CD4-positive, alpha-beta memory T cell (primary cell): Measurements from ENCODE around the gene TRAF2. TPM values are rescaled to one million over a fixed set of nuclear protein-coding genes. Genes with fewer than 3 reads are reported as not detected.
A peak's percentile ranks its signal among the peaks of the same experiment; 100 is the strongest.
"Not testable (repeated sequence)": the region's sequence is repeated elsewhere in the genome, so short reads cannot be mapped to it uniquely, and the experiment has no call there.

ENCODE experiments used
- CTCF ChIA-PET: fragments of 350-600 bp; sonication (Branson Sonifier 250); formaldehyde crosslinking; loops from one replicate; lab custom pipeline; 2021; ENCODE audit warnings: inconsistent platforms; ENCODE audit not compliant: partially characterized antibody; lab: Charles Lee
- POLR2A ChIA-PET: fragments of 350-600 bp; sonication (Branson Sonifier 250); formaldehyde crosslinking; loops from one replicate; lab custom pipeline; 2021; ENCODE audit not compliant: partially characterized antibody; lab: Charles Lee
- DNase-seq, 5 donors: peaks; one replicate each; pipeline versions ENCODE4 v3.0.0 to v3.0.0-alpha.2; 2020 to 2022; ENCODE audit warnings: mixed read lengths in 1 of 5
- H3K27ac ChIP-seq: one replicate; pipeline ENCODE4 v1.7.0; 2013; ENCODE audit warnings: low read depth, low read length
- H3K27me3 ChIP-seq: 2 replicates; pipeline ENCODE4 v1.7.0; 2013; ENCODE audit warnings: mild to moderate bottlenecking, low read length, moderate library complexity; ENCODE audit not compliant: insufficient read depth
- H3K36me3 ChIP-seq: 2 replicates; pipeline ENCODE4 v1.7.0; 2013; ENCODE audit warnings: mild to moderate bottlenecking, low read length, moderate library complexity; ENCODE audit not compliant: insufficient read depth
- H3K4me1 ChIP-seq: 2 replicates; pipeline ENCODE4 v1.7.0; 2013; ENCODE audit warnings: mild to moderate bottlenecking, low read length, moderate library complexity; ENCODE audit not compliant: insufficient read depth
- H3K4me3 ChIP-seq, 2 donors: one replicate each; pipeline ENCODE4 v1.7.0; 2013; ENCODE audit warnings: low read length in 2 of 2, mild to moderate bottlenecking in 1 of 2
- H3K9me3 ChIP-seq, 2 donors: one replicate each; pipeline ENCODE4 v1.7.0; 2013; ENCODE audit warnings: low read length in 2 of 2, control low read depth in 1 of 2; ENCODE audit not compliant: control insufficient read depth in 1 of 2
- H3K27ac Mint-ChIP-seq, 7 donors: one replicate each; pipeline ENCODE4 v1.8.0; 2020 to 2021; ENCODE audit warnings: mixed read lengths in 7 of 7, mild to moderate bottlenecking in 6 of 7, inconsistent platforms in 3 of 7, moderate library complexity in 3 of 7
- H3K27me3 Mint-ChIP-seq, 2 donors: one replicate each; pipeline ENCODE4 v1.8.0; 2020 to 2021; ENCODE audit warnings: mixed read lengths in 2 of 2
- H3K36me3 Mint-ChIP-seq, 2 donors: one replicate each; pipeline ENCODE4 v1.8.0; 2020 to 2021; ENCODE audit warnings: mixed read lengths in 2 of 2, inconsistent platforms in 1 of 2, mild to moderate bottlenecking in 1 of 2
- H3K4me1 Mint-ChIP-seq, 4 donors: one replicate each; pipeline ENCODE4 v1.8.0; 2020 to 2021; ENCODE audit warnings: mixed read lengths in 4 of 4, mild to moderate bottlenecking in 1 of 4
- H3K4me3 Mint-ChIP-seq, 8 donors: one replicate each; pipeline ENCODE4 v1.8.0; 2020 to 2021; ENCODE audit warnings: mixed read lengths in 8 of 8, mild to moderate bottlenecking in 7 of 8, moderate library complexity in 6 of 8, inconsistent platforms in 3 of 8
- H3K9me3 Mint-ChIP-seq, 8 donors: one replicate each; pipeline ENCODE4 v1.8.0; 2020 to 2021; ENCODE audit warnings: mixed read lengths in 8 of 8, mild to moderate bottlenecking in 5 of 8, inconsistent platforms in 3 of 8, moderate library complexity in 1 of 8
- intact Hi-C: fragments of 100-400 bp; cut with micrococcal nuclease; formaldehyde crosslinking; loops from one replicate; pipeline ENCODE4 v1.15.1; 2023
- polyA plus RNA-seq, 2 donors: library from polyadenylated mRNA; unstranded; fragments of 300-500 nt; fragmentation: Illumina TruSeq; gene quantifications; one replicate each; pipeline ENCODE4 v1.2.3, GENCODE V29; 2021
- total RNA-seq, 2 experiments: library from RNA; stranded (reverse); gene quantifications; one replicate each; pipeline ENCODE4 v1.2.3, GENCODE V29; 2021

The TRAF2 gene
- total and polyA plus RNA-seq, 4 experiments from 2014 or later, result 11.1 to 43.2 (median 32.7) TPM

DNA sequence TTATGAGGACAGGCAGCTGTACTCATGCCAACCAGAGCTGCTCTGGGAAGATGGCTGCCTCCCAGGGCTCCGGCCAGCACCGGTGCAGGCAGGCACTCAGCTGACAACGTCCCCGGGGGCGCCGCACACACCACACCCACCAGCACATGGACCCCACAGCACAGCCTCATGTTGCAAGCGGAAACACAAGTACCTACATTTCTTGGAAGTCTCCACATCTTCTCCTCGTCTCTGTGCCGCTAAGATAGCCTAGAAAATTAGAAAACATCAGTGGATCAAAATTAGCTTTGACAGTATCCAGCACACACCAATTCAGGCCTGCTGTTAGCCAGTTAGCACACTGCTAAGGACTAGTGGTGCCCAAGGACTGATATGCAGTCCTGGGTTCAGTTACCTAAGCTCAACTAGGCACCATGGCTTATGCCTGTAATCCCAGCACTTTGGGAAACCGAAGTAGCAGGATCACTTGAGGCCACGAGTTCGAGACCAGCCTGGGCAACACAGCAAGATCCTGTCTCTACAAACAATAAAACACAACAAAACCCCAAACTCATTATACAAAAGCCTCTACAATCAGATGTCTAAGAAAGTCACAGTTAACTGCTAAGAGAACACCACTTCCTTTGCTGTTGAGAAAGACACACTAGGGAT lies 22.6 kb upstream of the TRAF2 start:
- no peaks in the 10 kb centered on the region for H3K9me3 ChIP-seq
- H3K9me3 Mint-ChIP-seq, result no peaks in the 10 kb centered on the region
- peaks cover 2 to 23% (median 11%) of the 10 kb centered on the region in 4 donors for H3K4me1 Mint-ChIP-seq
- POLR2A ChIA-PET, result interaction anchor here (0.7 to 1.3 kb wide), 4 partner anchors 9 to 81 kb away, joined by 3 to 4 read pairs (median 4); partner anchors contain the start of genes AJM1 and FBXW5
- no peaks in the 10 kb centered on the region for H3K27me3 ChIP-seq
- H3K4me3 Mint-ChIP-seq, result peak overlapping the region in 3 of 8 donors; percentile 43 to 93 (median 68)
- DNase-seq, result no peak
- H3K4me1 ChIP-seq, result peaks cover 18% of the 10 kb centered on the region
- intact Hi-C loops, result no loop called here
- peaks cover 31% of the 10 kb centered on the region for H3K36me3 ChIP-seq
- peak overlapping the region in 6 of 7 donors; percentile 32 to 78 (median 62) for H3K27ac Mint-ChIP-seq
- H3K4me3 ChIP-seq, result no peak overlapping the region
- H3K36me3 Mint-ChIP-seq, result peaks cover 5 to 24% of the 10 kb centered on the region in 2 donors
- CTCF ChIA-PET, result interaction anchor here (1.1 to 1.3 kb wide), 2 partner anchors 20 to 21 kb away, joined by 3 read pairs; partner anchors contain the start of gene AJM1
- H3K27me3 Mint-ChIP-seq, result no peaks in the 10 kb centered on the region
- H3K27ac ChIP-seq, result no peak overlapping the region

DNA sequence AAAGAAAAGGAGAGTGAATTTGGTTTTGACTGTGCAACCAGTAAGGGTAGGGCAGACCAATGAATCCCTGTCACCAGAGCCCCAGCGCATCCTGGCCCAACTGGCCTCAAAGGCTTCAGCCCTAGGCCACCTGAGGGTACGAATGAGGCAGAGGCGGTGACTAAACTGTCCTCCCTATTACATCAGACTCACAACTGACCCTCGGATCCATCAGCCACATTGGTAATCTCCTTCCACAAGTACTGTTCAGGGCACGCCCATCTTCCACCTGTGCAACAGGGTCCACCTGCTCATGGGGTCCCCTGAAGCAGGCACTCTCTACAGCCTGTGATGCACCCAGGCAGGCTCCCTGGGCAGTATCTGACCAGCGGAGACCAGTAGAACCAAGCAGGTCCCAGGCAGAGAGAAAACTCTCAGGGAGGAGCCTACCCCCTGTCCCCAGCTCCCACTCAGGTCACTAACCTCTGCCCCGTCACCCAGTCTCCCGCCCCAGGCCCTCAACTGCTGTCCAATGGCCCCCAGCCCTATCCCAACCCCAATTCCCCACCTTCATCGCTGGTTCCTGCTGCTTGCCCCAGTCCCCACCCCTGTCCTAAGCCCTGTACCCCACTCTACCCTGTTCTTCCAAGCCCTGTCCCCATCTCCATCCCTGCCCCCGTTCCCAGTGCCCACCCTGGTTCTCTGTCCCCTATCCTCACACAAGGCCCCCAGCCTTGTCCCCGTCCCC lies 21.1 kb upstream of the TRAF2 start:
- ChIA-PET CTCF (no interaction called here), POLR2A (interaction anchor here (1.1 to 2.1 kb wide), 3 partner anchors 19 to 80 kb away, joined by 4 to 8 read pairs (median 4); partner anchors contain the start of genes AJM1, C8G and FBXW5)
- Histone ChIP-seq H3K4me3 (peak overlapping the region; percentile 40 to 75), H3K9me3 (no peaks in the 10 kb centered on the region), H3K27ac (peak overlapping the region; percentile 87), H3K27me3 (no peaks in the 10 kb centered on the region), H3K4me1 (peaks cover 18% of the 10 kb centered on the region), H3K36me3 (peaks cover 31% of the 10 kb centered on the region)
- DNase-seq, result peak in 1 of 5 donors; percentile 29
- intact Hi-C loops, result loop anchor here (5.0 kb wide), 1 partner anchor 37 kb away; no protein-coding TSS in a partner anchor
- Mint-ChIP-seq H3K27me3 (no peaks in the 10 kb centered on the region), H3K27ac (peak overlapping the region; percentile 75 to 94 (median 85)), H3K4me3 (peak overlapping the region; percentile 75 to 93 (median 85)), H3K36me3 (peaks cover 5 to 24% of the 10 kb centered on the region in 2 donors), H3K4me1 (peaks cover 4 to 23% (median 11%) of the 10 kb centered on the region in 4 donors), H3K9me3 (no peaks in the 10 kb centered on the region)

DNA sequence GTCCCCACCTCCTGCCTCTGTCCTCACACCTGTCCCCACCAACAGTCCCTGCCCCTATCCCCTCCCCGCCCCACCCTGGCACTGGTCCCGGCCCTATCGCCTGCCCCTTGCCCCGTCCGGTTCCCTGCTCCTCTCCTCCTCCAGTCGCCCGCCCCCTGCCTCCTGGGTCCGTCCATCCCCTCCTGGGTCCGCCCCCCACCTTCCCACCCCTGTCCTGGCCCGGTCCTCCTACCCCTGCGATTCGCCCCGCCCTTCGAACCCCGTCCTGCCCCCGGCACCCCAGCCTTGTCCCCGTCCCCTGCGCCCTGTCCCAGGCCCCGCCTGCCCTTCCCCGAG lies 20.6 kb upstream of the TRAF2 start:
- Mint-ChIP-seq H3K4me3 (peak overlapping the region; percentile 75 to 93 (median 85)), H3K9me3 (no peaks in the 10 kb centered on the region), H3K27me3 (no peaks in the 10 kb centered on the region), H3K36me3 (peaks cover 5 to 22% of the 10 kb centered on the region in 2 donors), H3K27ac (peak overlapping the region; percentile 75 to 94 (median 85)), H3K4me1 (peaks cover 4 to 23% (median 11%) of the 10 kb centered on the region in 4 donors)
- peak overlapping the region; percentile 87 for H3K27ac ChIP-seq
- H3K4me3 ChIP-seq, result peak overlapping the region; percentile 40 to 75
- ChIA-PET POLR2A (interaction anchor here (0.7 to 2.1 kb wide), 9 partner anchors 10 to 170 kb away, joined by 3 to 8 read pairs (median 4); partner anchors contain the start of genes AJM1, C8G, FBXW5 and FUT7), CTCF (no interaction called here)
- no peaks in the 10 kb centered on the region for H3K27me3 ChIP-seq
- intact Hi-C loops, result loop anchor here (1.0 to 5.0 kb wide), 4 partner anchors 16 to 79 kb away; partner anchors contain the start of genes FBXW5, PHPT1 and TRAF2
- peaks cover 30% of the 10 kb centered on the region for H3K36me3 ChIP-seq
- no peaks in the 10 kb centered on the region for H3K9me3 ChIP-seq
- DNase-seq, result peak in 1 of 5 donors; percentile 50
- H3K4me1 ChIP-seq, result peaks cover 18% of the 10 kb centered on the region

DNA sequence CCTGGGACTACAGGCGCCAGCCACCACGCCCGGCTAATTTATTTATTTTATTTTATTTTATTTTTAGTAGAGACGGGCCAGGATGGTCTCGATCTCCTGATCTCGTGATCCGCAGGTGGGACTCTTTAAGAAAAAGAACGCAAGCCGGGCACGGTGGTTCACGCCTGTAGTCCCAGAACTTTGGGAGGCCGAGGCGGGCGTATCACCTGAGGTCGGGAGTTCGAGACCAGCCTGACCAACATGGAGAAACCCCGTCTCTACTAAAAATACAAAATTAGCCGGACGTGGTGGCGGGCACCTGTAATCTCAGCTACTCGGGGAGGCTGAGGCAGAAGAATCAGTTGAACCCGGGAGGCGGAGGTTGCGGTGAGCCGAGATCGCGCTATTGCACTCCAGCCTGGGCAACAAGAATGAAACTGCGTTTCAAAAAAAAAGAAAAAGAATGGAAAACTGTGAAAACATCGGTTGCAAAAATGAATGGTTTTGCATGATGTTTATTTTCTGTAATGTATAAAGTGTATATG lies 19.4 kb upstream of the TRAF2 start:
- Histone ChIP-seq H3K27ac (peak overlapping the region; percentile 87), H3K4me1 (peaks cover 18% of the 10 kb centered on the region), H3K36me3 (peaks cover 19% of the 10 kb centered on the region)
- H3K27me3 ChIP-seq, H3K9me3 Mint-ChIP-seq, H3K27me3 Mint-ChIP-seq, H3K4me3 ChIP-seq, H3K9me3 ChIP-seq: not testable (repeated sequence)
- Mint-ChIP-seq H3K4me1 (peaks cover 4 to 23% (median 11%) of the 10 kb centered on the region in 4 donors), H3K36me3 (peaks cover 5 to 17% of the 10 kb centered on the region in 2 donors), H3K4me3 (peak overlapping the region; percentile 60 to 84 (median 74)), H3K27ac (peak overlapping the region in 5 of 7 donors; percentile 64 to 90 (median 81))
- intact Hi-C loops, result loop anchor here (1.0 to 5.0 kb wide), 4 partner anchors 18 to 77 kb away; partner anchors contain the start of genes FBXW5, PHPT1 and TRAF2
- ChIA-PET POLR2A (interaction anchor here (1.3 to 2.1 kb wide), 4 partner anchors 14 to 78 kb away, joined by 4 to 8 read pairs (median 6); partner anchors contain the start of genes C8G, FBXW5 and TRAF2), CTCF (interaction anchor here (1.2 kb wide), 1 partner anchor 24 kb away, joined by 3 read pairs; the partner anchor contains the start of gene AJM1)
- DNase-seq, result peak in 1 of 5 donors; percentile 24

DNA sequence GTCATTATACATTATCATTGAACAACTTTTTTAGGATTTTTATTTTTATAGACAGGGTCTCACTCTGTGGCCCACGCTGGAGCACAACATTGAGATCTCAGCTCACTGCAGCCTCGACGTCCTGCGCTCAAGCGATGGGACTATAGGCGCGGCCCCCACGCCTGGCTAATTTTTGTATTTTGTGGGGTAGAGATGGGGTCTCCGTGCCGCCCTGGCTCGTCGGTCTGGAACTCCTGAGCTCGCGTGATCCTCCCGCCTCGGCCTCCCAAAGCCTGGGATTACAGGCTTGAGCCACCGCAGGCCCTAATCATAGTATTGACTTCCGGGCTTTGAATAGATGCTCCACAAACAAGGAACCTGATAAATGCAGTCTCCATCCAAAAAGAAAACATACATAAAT lies 18.8 kb upstream of the TRAF2 start:
- POLR2A ChIA-PET, result interaction anchor here (1.2 to 1.7 kb wide), 3 partner anchors 14 to 34 kb away, joined by 3 to 5 read pairs (median 4); no protein-coding TSS in a partner anchor
- H3K36me3 Mint-ChIP-seq, result peaks cover 5 to 13% of the 10 kb centered on the region in 2 donors
- DNase-seq, result no peak
- Histone ChIP-seq H3K27ac (no peak overlapping the region), H3K9me3 (no peaks in the 10 kb centered on the region), H3K4me1 (peaks cover 18% of the 10 kb centered on the region), H3K27me3 (no peaks in the 10 kb centered on the region), H3K36me3 (peaks cover 14% of the 10 kb centered on the region), H3K4me3 (no peak overlapping the region)
- H3K4me1 Mint-ChIP-seq, result peaks cover 4 to 23% (median 11%) of the 10 kb centered on the region in 4 donors
- H3K27me3 Mint-ChIP-seq, result no peaks in the 10 kb centered on the region
- CTCF ChIA-PET, result no interaction called here
- H3K9me3 Mint-ChIP-seq, result peaks cover 0 to under 1% (median 0%) of the 10 kb centered on the region in 8 donors
- peak overlapping the region; percentile 59 to 84 (median 70) for H3K4me3 Mint-ChIP-seq
- intact Hi-C loops, result loop anchor here (5.0 kb wide), 1 partner anchor 35 kb away; no protein-coding TSS in a partner anchor
- H3K27ac Mint-ChIP-seq, result peak overlapping the region in 5 of 7 donors; percentile 42 to 82 (median 73)

DNA sequence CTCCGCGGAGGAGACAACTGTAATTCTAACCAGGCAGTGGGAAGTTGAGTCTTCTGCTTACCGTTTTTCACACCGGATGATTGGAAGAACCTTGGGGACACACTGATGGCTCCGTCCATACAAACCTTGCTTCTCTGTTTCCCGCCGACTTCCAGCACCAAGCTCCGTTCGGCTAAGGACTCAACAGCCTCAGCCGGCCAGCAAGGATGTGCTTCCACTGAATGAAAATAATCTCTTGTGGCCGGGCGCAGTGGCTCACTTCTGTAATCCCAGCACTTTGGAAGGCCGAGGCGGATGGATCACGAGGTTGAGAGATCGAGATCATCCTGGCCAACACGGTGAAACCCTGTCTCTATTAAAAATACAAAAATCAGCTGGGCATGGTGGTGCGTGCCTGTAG lies 18.4 kb upstream of the TRAF2 start:
- Histone ChIP-seq H3K4me1 (peaks cover 18% of the 10 kb centered on the region), H3K4me3 (no peak overlapping the region), H3K36me3 (peaks cover 10% of the 10 kb centered on the region), H3K27me3 (no peaks in the 10 kb centered on the region), H3K27ac (no peak overlapping the region), H3K9me3 (no peaks in the 10 kb centered on the region)
- Mint-ChIP-seq H3K4me3 (peak overlapping the region in 6 of 8 donors; percentile 36 to 70 (median 60)), H3K4me1 (peaks cover 4 to 23% (median 11%) of the 10 kb centered on the region in 4 donors), H3K9me3 (peaks cover 0 to 3% (median 0%) of the 10 kb centered on the region in 8 donors), H3K27me3 (no peaks in the 10 kb centered on the region), H3K27ac (peak overlapping the region in 5 of 7 donors; percentile 42 to 82 (median 73)), H3K36me3 (peaks cover 5 to 12% of the 10 kb centered on the region in 2 donors)
- peak in 1 of 5 donors; percentile 11 for DNase-seq
- intact Hi-C loops, result loop anchor here (5.0 kb wide), 1 partner anchor 34 kb away; no protein-coding TSS in a partner anchor
- POLR2A ChIA-PET, result interaction anchor here (1.2 to 1.7 kb wide), 3 partner anchors 13 to 34 kb away, joined by 3 to 5 read pairs (median 4); no protein-coding TSS in a partner anchor
- CTCF ChIA-PET, result no interaction called here
